ELF-1 (cell line): Measurements from ENCODE around the gene PSMB2.
"Not testable (repeated sequence)": the region's sequence is repeated elsewhere in the genome, so short reads cannot be mapped to it uniquely, and the experiment has no call there.

Experiments used
- DNase-seq: peaks from one replicate; pipeline ENCODE4 v3.0.0-alpha.2; 2016; ENCODE audit warnings: low read depth, low spot score

The PSMB2 gene

DNA sequence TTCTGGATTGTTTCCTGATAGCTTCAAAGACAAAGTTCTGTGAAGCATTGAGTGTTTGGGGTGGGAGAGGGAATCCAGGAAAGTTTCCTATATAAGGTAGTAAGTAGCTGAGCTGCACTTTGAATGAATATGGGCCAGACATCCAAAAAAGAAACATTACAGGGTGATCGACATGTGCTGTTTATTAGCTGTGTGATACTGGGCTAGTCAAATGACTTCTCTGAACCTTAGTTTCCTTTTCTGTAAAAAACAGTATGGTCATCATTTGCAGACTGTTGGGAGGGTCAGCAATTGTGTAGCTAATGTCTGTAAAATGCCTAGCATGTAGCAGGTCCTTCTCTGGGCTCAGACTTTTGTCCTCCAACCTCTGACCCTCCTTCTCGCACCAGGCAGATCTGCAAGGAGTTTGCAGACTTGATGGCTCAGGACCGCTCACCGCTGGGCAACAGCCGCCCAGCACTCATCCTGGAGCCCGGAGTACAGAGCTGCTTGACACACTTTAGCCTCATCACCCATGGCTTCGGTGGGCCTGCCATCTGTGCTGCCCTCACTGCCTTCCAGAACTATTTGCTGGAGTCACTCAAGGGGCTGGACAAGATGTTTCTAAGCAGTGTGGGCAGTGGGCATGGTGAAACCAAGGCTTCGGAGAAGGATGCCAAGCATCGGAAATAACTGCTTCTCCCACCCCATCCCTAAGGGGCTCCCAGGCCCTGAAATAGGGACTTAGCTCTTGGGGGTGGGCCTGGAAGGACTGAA is 47.1 kb downstream of the PSMB2 start:
- no peak for DNase-seq

DNA sequence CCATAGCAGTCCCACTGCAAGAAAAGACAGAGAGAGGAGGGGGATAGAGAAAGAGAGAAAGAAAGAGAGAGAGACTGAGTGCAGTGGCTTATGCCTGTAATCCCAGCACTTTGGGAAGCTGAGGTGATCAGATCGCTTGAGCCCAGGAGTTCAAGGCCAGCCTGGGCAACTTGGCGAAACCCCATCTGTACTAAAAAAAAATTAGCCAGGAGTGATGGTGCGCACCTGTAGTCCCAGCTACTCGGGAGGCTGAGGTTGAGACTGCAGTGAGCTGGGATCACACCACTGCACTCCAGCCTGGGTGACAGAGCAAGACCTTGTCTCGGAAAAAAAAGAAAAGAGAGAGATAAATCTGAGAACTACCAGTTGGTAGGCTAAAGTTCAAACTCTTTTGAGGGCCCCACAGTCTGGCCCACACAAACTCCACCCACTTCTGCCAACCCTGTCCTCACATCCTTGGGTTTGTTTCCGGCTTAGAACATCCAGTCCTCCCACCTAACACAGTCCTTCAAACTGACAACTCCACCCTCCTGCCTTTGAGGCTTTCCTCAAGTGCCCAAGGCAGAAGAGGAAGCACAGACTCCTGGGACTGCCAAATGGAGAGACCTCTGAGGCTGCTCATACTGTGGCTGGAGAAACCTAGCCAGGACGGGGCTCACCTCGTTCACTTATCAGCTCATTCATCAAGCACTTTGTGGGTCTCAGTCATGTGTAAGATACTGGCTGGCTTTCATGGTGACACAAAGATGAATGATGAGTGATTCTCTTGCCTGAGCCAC is 48.1 kb downstream of the PSMB2 start:
- DNase-seq: no peak

DNA sequence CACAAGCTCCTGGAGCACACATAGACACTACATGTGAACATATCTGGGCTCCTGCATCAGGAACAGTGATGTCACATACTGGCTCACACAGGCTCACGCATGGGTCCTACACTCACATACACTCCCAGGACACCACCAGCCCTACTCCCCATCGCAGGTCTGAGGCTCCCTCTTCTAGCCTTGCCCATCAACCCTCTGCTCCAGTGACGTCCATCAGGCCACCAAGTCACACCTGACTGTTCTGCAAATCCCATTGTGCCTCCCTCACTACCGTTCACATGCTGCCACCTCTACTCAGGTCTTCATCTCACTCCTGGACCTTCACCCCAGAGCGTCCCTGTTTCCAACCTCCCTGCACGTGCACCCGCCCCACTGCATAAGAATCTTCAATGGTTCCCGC is 50.1 kb downstream of the PSMB2 start:
- no peak for DNase-seq

DNA sequence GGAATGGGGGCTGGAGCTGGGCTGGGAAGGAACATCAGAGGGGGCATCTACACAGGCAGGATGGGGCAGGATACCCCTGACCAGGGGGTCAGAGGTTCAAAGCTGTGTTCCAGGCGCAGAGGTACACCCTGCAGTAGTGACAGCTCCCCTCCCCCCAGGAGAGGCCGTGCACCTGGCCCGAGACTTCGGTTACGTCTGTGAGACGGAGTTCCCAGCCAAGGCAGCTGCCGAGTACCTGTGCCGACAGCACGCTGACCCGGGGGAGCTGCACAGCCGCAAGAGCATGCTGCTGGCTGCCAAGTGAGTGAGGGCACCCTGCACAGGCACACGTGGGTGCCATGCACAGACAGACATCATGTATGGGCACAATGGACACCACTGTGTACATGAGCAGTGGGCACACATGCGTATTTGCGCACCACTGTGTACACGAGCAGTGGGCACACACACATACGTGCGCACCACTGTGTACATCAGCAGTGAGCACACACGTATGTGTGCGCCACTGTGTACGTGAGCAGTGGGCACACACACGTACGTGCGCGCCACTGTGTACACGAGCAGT is 50.8 kb downstream of the PSMB2 start:
- DNase-seq: no peak

DNA sequence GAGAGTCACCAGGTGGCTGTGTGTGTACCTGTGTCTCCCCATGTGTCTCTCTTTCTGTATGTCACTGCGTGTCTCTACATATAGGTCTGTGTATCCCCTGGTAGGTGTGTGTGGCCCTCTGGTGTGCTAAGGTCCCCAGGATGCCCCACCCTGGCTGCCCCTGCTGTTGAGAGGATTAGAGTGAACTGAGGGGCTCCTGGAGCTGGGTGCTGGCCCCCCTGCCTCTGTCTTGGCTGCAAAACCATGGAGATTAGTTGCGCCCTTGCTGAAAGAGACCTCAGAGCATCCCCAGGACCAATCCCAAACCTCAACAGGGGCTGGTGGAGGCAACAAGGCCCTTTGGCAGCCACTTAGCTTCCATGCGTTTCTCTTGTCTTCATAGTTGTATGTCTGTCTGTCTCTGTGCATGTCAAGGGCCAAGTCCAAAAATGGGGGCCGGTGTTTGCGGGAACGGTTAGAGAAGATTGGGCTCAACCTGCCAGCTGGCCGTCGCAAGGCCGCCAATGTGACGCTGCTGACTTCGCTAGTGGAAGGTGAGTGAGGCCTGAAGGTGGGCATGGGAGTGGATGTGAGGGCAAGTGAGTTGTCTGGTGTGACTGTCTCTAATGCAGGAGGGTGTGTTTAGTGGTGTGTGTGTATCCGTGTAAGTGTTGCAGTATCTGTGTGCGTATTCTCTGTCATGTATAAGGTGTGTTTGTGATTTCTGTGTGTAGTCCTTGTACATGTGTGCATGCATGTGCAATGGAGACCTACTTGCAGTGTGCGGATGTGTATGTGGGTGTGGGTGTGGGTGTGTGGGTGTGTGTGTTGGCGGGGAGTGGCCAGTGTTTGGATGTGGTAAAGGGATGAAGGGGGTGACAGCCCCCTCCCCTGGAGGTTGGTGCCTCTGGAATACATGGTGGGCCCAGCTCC is 51.6 kb downstream of the PSMB2 start:
- DNase-seq: no peak

DNA sequence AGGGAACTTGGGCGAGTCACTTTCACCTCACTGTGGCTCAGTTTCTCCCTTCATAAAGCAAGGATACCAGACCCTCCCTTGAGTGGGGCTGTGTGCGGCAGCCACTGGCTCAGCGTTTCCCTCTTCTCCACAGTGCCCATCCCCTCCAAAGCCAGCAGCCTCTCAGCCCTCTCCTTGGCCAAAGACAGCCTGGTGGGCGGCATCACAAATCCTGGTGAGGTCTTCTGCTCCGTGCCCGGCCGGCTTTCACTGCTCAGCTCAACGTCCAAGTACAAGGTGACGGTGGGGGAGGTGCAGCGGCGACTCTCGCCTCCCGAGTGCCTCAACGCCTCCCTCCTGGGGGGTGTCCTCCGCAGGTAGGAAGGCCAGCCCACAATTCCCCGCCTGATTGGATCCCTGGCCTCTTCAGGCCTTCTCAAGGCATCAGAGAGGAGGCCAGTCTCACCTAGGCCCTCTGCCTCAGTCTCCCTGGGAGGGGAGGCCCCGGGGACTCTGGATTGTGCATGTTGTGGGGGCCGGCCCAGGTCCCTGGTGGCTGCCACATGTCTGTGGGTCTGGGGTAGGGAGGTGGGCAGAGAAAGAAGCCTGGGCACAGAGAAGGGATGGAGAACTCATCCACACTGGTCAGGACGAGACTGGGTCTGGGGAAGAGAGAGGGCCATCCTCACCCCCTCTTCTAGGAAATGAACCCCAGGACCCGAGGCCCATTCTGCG is 53.0 kb downstream of the PSMB2 start:
- DNase-seq: no peak

DNA sequence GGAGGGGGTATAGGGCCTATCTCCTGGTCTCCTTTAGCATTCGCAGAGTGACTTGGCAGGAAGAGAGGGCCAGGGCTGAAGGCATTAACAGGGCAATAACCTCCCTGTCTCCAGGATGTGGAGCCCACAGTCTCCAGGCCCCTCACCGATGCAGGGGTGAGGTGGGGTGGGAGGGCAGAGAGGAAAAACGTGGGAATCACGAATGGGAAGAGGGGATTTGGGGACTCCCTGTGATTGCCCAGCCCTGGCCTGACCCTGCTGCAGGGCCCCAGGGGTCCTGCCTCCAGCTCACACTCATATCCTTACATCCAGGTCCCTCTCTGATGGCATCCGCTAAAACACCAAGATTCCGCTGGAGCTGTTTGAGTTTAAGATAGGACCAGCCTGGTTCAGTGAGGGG is 53.6 kb downstream of the PSMB2 start:
- DNase-seq: no peak

DNA sequence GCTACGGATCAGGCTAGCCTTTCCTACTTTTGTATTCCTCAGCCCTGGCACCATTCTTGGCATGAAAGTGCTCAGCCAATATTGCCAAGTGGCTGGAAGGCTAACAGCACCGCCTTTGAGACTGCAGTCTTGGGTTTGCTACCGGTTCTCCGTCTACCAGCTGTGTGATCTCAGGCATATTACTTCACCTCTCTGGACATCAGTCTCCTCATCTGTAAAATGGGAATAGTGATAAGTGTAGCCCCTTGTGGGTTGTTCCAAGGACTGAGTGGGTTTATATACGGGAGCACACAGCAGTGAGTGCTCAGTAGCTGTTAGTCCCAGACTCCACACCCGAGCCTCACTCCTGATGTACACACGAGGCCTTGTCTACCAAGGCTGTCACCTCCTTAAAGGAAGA is 54.5 kb downstream of the PSMB2 start:
- DNase-seq: no peak

DNA sequence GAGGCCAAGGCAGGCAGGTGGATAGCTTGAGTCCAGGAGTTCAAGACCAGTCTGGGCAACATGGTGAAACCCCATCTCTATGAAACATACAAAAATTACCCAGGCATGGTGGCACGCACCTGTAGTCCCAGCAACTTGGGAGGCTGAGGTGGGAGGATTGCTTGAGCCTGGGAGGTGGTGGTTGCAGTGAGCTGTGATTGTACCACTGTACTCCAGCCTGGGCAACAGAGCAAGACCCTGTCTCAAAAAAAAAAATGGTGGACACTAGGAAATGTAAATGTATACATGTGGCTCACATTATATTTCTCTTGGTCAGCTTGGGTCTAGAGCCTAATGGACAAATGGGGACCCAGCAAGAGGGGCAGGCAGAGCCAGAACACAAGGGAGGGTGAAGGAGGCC is 55.5 kb downstream of the PSMB2 start:
- not testable (repeated sequence) for DNase-seq

DNA sequence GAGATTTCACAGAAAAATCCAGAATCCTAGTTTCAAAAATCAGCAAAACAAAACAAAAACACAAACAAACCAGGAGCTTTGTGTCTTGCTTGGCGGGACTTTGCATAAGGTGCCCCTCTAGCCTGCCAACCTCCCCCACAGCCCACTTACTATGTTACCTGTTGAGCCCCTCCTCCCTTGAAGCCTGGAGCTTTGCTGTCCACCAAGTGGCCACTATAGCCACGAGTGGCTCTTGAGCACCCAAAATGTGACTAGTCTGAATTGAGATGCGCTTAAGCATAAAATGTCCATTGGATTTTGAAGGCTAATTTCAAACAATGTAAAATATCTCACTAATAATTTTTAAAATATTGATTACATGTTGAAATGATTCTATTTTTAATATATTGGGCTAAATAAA is 56.0 kb downstream of the PSMB2 start:
- DNase-seq: no peak

DNA sequence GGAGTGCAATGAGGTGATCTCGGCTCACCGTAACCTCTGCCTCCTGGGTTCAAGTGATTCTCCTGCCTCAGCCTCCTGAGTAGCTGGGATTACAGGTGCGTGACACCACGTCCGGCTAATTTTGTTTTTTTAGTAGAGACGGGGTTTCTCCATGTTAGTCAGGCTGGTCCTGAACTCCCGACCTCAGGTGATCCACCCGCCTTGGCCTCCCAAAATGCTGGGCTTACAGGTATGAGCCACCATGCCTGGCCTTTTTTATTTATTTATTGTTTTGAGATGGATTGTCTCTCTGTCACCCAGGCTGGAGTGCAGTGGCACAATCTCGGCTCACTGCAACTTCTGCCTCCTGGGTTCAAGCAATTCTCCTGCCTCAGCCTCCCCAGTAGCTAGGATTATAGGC is 59.7 kb downstream of the PSMB2 start:
- not testable (repeated sequence) for DNase-seq

DNA sequence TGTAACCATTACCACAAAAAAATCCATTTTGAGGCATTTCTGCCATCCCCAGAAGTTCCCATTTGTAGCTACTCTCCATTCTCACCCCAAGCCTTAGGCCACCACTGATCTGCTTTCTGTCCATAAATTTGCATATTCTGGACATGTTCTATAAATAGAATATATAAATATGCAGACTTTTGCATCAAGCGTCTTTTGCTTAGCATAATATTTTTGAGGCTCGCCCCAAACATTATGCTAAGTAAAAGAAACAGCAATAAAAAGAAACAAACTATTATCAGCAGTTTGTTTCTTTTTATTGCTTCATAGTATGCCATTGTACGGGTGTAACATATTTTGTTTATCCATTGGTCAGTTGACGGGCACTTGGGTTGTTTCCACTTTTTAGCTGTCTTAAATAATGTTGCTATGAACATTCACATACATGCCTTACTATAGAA is 60.4 kb downstream of the PSMB2 start:
- no peak for DNase-seq

DNA sequence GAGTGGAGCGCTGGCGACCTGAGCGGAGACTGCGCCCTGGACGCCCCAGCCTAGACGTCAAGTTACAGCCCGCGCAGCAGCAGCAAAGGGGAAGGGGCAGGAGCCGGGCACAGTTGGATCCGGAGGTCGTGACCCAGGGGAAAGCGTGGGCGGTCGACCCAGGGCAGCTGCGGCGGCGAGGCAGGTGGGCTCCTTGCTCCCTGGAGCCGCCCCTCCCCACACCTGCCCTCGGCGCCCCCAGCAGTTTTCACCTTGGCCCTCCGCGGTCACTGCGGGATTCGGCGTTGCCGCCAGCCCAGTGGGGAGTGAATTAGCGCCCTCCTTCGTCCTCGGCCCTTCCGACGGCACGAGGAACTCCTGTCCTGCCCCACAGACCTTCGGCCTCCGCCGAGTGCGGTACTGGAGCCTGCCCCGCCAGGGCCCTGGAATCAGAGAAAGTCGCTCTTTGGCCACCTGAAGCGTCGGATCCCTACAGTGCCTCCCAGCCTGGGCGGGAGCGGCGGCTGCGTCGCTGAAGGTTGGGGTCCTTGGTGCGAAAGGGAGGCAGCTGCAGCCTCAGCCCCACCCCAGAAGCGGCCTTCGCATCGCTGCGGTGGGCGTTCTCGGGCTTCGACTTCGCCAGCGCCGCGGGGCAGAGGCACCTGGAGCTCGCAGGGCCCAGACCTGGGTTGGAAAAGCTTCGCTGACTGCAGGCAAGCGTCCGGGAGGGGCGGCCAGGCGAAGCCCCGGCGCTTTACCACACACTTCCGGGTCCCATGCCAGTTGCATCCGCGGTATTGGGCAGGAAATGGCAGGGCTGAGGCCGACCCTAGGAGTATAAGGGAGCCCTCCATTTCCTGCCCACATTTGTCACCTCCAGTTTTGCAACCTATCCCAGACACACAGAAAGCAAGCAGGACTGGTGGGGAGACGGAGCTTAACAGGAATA is 64.0 kb downstream of the PSMB2 start:
- DNase-seq: peak; percentile 79

DNA sequence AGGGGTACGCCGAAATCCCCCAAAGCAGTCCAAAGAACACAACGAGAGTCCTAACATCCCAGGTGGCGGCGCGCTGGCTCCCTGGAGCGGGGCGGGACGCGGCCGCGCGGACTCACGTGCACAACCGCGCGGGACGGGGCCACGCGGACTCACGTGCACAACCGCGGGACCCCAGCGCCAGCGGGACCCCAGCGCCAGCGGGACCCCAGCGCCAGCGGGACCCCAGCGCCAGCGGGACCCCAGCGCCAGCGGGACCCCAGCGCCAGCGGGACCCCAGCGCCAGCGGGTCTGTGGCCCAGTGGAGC is 64.6 kb downstream of the PSMB2 start:
- not testable (repeated sequence) for DNase-seq

DNA sequence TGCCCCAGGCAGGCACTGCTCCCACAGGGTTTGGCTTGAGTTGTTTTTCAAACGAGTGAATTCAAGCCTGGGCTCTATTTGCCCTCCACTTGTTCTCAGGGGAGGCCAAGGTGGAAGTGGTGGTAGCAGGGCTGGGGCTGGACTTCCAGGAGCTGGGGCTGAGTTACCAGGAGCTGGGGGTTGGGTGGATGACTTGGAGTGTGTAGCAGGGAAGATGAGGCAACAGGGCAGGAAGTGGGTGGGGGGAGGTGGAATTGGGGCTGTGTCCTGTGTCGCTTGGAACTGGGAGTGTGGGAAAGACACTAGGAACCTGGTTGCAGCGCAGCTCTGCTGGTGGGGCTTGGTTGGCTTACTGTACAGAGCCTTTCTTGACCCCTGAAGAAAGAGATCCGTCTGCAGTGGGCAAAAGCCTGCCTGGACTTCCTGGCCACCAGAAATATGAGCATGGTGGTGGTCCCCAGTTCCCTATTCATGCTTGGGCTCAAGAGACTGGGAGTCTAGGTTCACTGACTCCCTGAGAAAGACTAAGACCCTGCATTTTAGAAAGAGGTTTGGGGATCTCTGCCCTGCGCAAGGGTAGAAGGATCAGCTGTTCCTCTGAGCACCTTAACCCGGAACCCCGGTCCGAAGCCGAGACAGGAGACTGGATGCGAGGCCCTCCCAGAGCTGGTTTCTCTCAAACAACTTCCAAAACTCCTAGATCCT is 65.1 kb downstream of the PSMB2 start:
- peak; percentile 43 for DNase-seq

DNA sequence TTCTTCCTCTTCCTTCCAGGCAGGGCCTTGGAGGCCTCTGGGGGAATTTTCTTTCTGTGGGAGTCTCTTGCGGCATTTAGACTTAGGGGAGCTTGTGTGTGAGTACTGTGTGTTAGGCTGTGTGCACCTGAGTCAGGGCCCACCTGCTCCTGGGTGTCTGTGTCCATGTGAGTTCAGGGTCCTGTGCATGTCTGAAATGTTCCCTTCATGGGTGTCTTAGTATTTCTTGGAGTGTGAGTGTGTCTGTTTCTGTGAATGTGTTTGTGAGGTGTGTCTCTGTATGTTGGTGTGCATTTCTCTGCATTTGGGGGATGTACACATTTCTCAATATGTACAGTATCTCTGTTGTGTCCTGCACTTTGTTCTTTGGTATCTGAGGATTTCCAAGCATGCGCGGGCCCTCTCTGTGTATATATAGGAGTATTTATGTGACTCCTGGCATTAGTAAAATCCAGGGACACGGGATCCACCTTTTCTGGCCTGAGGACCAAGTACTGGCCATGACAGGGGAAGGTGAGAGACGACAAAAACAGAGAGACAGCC is 65.8 kb downstream of the PSMB2 start:
- no peak for DNase-seq

DNA sequence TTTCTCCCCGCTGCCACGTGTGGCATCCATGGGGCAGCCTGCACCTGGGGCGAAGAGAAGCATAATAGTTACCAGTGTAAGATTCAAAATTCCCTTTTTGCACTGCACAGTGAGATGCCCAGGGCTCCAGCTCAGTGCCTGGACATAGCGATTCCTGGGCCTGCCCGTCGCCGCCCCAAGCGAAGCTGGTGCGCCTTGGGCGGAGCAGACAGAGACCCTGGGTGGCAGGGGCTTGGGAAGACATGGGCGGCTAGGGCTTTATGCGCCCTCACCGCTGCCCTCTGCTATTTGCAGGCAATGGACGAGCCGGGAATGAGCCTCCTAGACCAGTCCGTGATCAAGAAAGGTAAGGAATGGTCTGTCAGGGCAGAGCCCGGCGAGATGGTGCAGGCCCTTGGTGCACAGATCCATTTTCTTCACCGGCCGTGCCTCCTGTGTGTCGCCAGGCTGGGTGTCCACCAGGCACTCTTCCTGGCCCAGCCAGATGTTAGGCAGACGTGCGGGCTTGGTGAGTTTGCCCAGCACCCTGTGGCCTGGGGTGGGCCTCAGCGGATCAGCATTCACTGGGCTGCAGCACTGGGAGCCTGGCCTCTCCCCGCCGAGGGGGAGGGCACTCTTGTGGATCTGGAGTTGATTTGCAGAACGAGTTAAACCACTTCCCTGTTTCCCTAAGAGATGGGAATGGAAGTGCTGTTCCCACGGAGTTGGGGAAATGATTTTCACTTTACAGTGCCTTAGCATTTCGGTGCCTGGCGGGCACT is 66.5 kb downstream of the PSMB2 start:
- peak; percentile 79 for DNase-seq

DNA sequence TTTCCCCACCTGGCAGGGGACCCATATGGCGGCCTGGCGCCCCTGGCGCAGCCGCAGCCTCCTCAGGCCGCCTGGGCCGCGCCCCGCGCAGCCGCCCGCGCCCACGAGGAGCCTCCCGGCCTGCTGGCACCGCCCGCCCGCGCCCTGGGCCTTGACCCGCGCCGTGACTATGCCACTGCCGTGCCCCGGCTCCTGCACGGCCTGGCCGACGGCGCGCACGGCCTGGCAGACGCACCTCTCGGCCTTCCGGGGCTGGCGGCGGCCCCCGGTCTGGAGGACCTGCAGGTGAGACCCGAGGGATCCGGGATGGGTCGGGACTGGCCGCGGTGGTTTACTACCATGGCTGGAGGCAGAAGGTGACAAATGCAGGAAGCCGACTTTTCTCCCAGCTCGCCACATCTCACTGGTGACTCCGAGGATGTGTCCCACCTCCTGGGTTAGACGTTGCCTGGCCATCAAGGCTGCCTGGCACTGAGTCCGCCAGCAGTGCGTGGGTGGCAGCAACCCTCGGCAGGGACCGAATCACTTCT is 67.1 kb downstream of the PSMB2 start:
- no peak for DNase-seq
